OCI-LY1 (cell line): ENCODE measurements around the gene DTL.

Experiments used
- H2AFZ ChIP-seq: fragments of 200-600 bp; sonication (generic), shearing (Covaris generic); 2 replicates; pipeline ENCODE4 v1.6.0; 2014; ENCODE audit warnings: antibody characterized with exemption, mild to moderate bottlenecking, low read length
- H3F3A ChIP-seq: fragments of 200-600 bp; sonication (generic), shearing (Covaris generic); 2 replicates; pipeline ENCODE4 v1.6.0; 2014; ENCODE audit warnings: mild to moderate bottlenecking, antibody characterized with exemption, low read length, moderate library complexity; ENCODE audit not compliant: insufficient read depth
- H3K27ac ChIP-seq: fragments of 200-600 bp; sonication (generic); 2 replicates; pipeline ENCODE4 v1.5.1; 2014; ENCODE audit warnings: low read length, mixed run types, mild to moderate bottlenecking, low read depth; ENCODE audit not compliant: poor library complexity, severe bottlenecking
- H3K27me3 ChIP-seq: fragments of 200-600 bp; sonication (generic); 2 replicates; pipeline ENCODE4 v1.6.0; 2014; ENCODE audit warnings: antibody characterized with exemption, mild to moderate bottlenecking, low read length, moderate library complexity; ENCODE audit not compliant: insufficient read depth
- H3K36me3 ChIP-seq: fragments of 200-600 bp; sonication (generic); 2 replicates; pipeline ENCODE4 v1.6.1; 2014; ENCODE audit warnings: mild to moderate bottlenecking, antibody characterized with exemption, low read length, moderate library complexity, mixed read lengths; ENCODE audit not compliant: insufficient read depth
- H3K4me1 ChIP-seq: fragments of 200-600 bp; sonication (generic); 2 replicates; pipeline ENCODE4 v1.5.1; 2014; ENCODE audit warnings: mild to moderate bottlenecking, low read length, moderate library complexity; ENCODE audit not compliant: insufficient read depth, severe bottlenecking
- H3K4me2 ChIP-seq: fragments of 200-600 bp; sonication (generic), shearing (Covaris generic); 2 replicates; pipeline ENCODE4 v1.6.1; 2014; ENCODE audit warnings: low read length
- H3K4me3 ChIP-seq: fragments of 200-600 bp; sonication (generic); 2 replicates; pipeline ENCODE4 v1.5.1; 2014; ENCODE audit warnings: low read length, low read depth, mild to moderate bottlenecking, mixed read lengths; ENCODE audit not compliant: poor library complexity, severe bottlenecking
- H3K79me2 ChIP-seq: fragments of 200-600 bp; shearing (Covaris generic); 2 replicates; pipeline ENCODE4 v1.6.1; 2016; ENCODE audit warnings: mixed run types, low read length, mixed read lengths; ENCODE audit not compliant: insufficient read depth
- H3K9ac ChIP-seq: fragments of 200-600 bp; sonication (generic), shearing (Covaris generic); 2 replicates; pipeline ENCODE4 v1.6.1; 2014; ENCODE audit warnings: mild to moderate bottlenecking, low read length, mixed read lengths
- H3K9me2 ChIP-seq: fragments of 200-600 bp; sonication (generic), shearing (Covaris generic); 2 replicates; pipeline ENCODE4 v1.6.1; 2014; ENCODE audit warnings: low read depth, mild to moderate bottlenecking, low read length, mixed read lengths
- H3K9me3 ChIP-seq: fragments of 200-600 bp; shearing (Covaris generic); 2 replicates; pipeline ENCODE4 v1.6.1; 2014; ENCODE audit warnings: low read length, mixed read lengths
- H4K20me1 ChIP-seq: fragments of 200-600 bp; sonication (generic), shearing (Covaris generic); 2 replicates; pipeline ENCODE4 v1.6.0; 2016; ENCODE audit warnings: mild to moderate bottlenecking, low read length; ENCODE audit not compliant: insufficient read depth
- CTCF ChIP-seq: fragments of 200-600 bp; sonication (generic), shearing (Covaris generic); IDR thresholded peaks from 2 replicates; pipeline ENCODE4 v1.5.1; 2017; ENCODE audit warnings: mild to moderate bottlenecking, antibody characterized with exemption, low read length, moderate library complexity, mixed read lengths
- EZH2 ChIP-seq: fragments of 200-600 bp; sonication (generic), shearing (Covaris generic); IDR thresholded peaks from 2 replicates; pipeline ENCODE4 v1.8.0; 2017; ENCODE audit warnings: borderline replicate concordance, mixed run types, mild to moderate bottlenecking, antibody characterized with exemption, low read length, moderate library complexity, mixed read lengths

DTL gene

GRCh38 chr1:212007886-212008285, 27.7 kb upstream of the DTL start:
- no peaks in the 10 kb centered on the region for H3F3A ChIP-seq
- peaks cover 45% of the 10 kb centered on the region; the same call in 1 of the 2 replicates for H3K36me3 ChIP-seq
- TF ChIP-seq CTCF (no peak), EZH2 (no peak)
- no peaks in the 10 kb centered on the region for H3K4me1 ChIP-seq
- no peak overlapping the region for H2AFZ ChIP-seq
- no peaks in the 10 kb centered on the region for H3K9me3 ChIP-seq
- H3K9me2 ChIP-seq = no peaks in the 10 kb centered on the region
- H3K9ac ChIP-seq = no peak overlapping the region
- no peaks in the 10 kb centered on the region for H3K79me2 ChIP-seq
- no peaks in the 10 kb centered on the region for H3K27me3 ChIP-seq
- no peak overlapping the region for H3K4me3 ChIP-seq
- no peak overlapping the region for H3K4me2 ChIP-seq
- H4K20me1 ChIP-seq = no peaks in the 10 kb centered on the region
- H3K27ac ChIP-seq = no peak overlapping the region

GRCh38 chr1:212009561-212009960, 26.0 kb upstream of the DTL start:
- Histone ChIP-seq H3K9me2 (no peaks in the 10 kb centered on the region), H3K4me1 (no peaks in the 10 kb centered on the region), H3K27ac (no peak overlapping the region), H3K36me3 (peaks cover 37% of the 10 kb centered on the region), H3K9ac (no peak overlapping the region), H3K27me3 (no peaks in the 10 kb centered on the region), H4K20me1 (no peaks in the 10 kb centered on the region), H3K4me2 (no peak overlapping the region), H3K4me3 (no peak overlapping the region), H2AFZ (no peak overlapping the region), H3K79me2 (no peaks in the 10 kb centered on the region), H3K9me3 (no peaks in the 10 kb centered on the region), H3F3A (no peaks in the 10 kb centered on the region)
- no peak for TF ChIP-seq CTCF
- TF ChIP-seq EZH2 = no peak

GRCh38 chr1:212010004-212010403, 25.5 kb upstream of the DTL start:
- Histone ChIP-seq H3K4me1 (no peaks in the 10 kb centered on the region), H3K27ac (no peak overlapping the region), H3K4me2 (no peak overlapping the region), H3K9me3 (no peaks in the 10 kb centered on the region), H3K79me2 (no peaks in the 10 kb centered on the region), H2AFZ (no peak overlapping the region), H3K9ac (no peak overlapping the region), H3K9me2 (no peaks in the 10 kb centered on the region), H3K27me3 (no peaks in the 10 kb centered on the region), H3K36me3 (peaks cover 36% of the 10 kb centered on the region), H4K20me1 (no peaks in the 10 kb centered on the region), H3K4me3 (no peak overlapping the region), H3F3A (no peaks in the 10 kb centered on the region)
- TF ChIP-seq EZH2 (no peak), CTCF (no peak)
